Fibroblast of skin of right biceps (primary cell): Measurements from ENCODE around the gene STARD7.
A peak's percentile ranks its signal among the peaks of the same experiment; 100 is the strongest.
"Not testable (repeated sequence)": the region's sequence is repeated elsewhere in the genome, so short reads cannot be mapped to it uniquely, and the experiment has no call there.

Experiments used
- DNase-seq: peaks from one replicate; pipeline ENCODE4 v3.0.0-alpha.2; 2013

The STARD7 gene

GRCh38 chr2:96233880-96234316 lies 25.3 kb upstream of the STARD7 start:
- no peak for DNase-seq

GRCh38 chr2:96233436-96233835 lies 24.8 kb upstream of the STARD7 start:
- DNase-seq = no peak

- DNase-seq = no peak
Measured at GRCh38 chr2:96231316-96231715, 22.7 kb upstream of the STARD7 start.

GRCh38 chr2:96225016-96225533 lies 16.4 kb upstream of the STARD7 start:
- DNase-seq = no peak

- DNase-seq = not testable (repeated sequence)
Measured at GRCh38 chr2:96221106-96221505, 12.5 kb upstream of the STARD7 start.

- DNase-seq = not testable (repeated sequence)
Measured at GRCh38 chr2:96219959-96220358, 11.3 kb upstream of the STARD7 start.

- no peak for DNase-seq
Measured at GRCh38 chr2:96218508-96219131, 10.0 kb upstream of the STARD7 start.

GRCh38 chr2:96214554-96214953 lies 5.9 kb upstream of the STARD7 start:
- DNase-seq = no peak

- no peak for DNase-seq
Measured at GRCh38 chr2:96213379-96213778, 4.8 kb upstream of the STARD7 start.

GRCh38 chr2:96212339-96212738 lies 3.7 kb upstream of the STARD7 start:
- DNase-seq = no peak

GRCh38 chr2:96209729-96210085 lies 1.1 kb upstream of the STARD7 start:
- no peak for DNase-seq

- DNase-seq = no peak
Measured at GRCh38 chr2:96209011-96209728, 543 bp upstream of the STARD7 start.

GRCh38 chr2:96207774-96208142 lies 869 bp downstream of the STARD7 start:
- DNase-seq = no peak

GRCh38 chr2:96207073-96207773 lies 1.4 kb downstream of the STARD7 start:
- no peak for DNase-seq

- peak; percentile 56 for DNase-seq
Measured at GRCh38 chr2:96205888-96206287, 2.7 kb downstream of the STARD7 start.

GRCh38 chr2:96204836-96205624 lies 3.6 kb downstream of the STARD7 start:
- DNase-seq = no peak

- no peak for DNase-seq
Measured at GRCh38 chr2:96203130-96204028, 5.2 kb downstream of the STARD7 start.

GRCh38 chr2:96202152-96202854 lies 6.3 kb downstream of the STARD7 start:
- DNase-seq = peak; percentile 47

GRCh38 chr2:96201338-96201737 lies 7.3 kb downstream of the STARD7 start:
- DNase-seq = no peak

GRCh38 chr2:96198921-96199320 lies 9.7 kb downstream of the STARD7 start:
- no peak for DNase-seq

GRCh38 chr2:96197546-96198255 lies 10.9 kb downstream of the STARD7 start:
- no peak for DNase-seq
